Activated CD4-positive, alpha-beta T cell treated with anti-CD3 and anti-CD28 coated beads for 48 hours (primary cell): Measurements from ENCODE around the gene SVOPL.

Source experiments
- DNase-seq: peaks from one replicate; pipeline ENCODE4 v3.0.0-alpha.2; 2020

Gene SVOPL

DNA sequence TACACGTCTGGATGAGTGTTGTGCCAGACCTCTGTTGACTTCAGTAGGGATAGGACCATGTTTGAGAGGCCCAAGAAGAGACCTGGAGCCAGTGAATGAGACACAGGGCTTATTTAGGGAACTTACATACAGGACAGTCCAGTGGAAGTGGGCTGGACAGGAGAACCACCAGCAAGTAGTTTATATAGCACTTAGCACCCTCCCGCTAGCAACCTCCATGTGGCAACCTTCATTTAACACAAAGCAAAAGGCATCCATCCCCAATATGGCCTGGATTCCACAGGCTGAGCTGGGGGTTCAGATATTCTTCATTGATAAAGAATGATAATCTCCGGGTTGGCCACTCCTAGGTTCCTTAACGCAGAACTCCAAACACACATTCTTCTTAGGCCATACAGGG lies 147.4 kb downstream of the SVOPL start:
- DNase-seq, result no peak

DNA sequence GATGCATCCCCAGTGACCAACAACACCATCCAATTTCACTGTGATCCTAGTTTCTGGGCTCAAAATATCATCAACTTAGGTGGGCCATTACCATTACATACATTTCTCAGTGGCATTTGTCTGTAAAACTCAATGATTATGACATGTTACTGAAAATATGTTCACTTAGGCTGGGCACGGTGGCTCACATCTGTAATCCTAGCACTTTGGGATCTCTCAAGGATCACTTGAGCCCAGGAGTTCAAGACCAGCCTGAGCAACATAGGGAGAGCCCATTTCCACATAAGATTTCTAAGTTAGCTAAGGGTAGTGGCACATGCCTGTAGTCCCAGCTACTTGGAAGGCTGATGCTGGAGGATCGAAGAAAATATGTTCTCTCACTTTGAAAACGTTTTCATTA lies 150.1 kb downstream of the SVOPL start:
- DNase-seq, result no peak

DNA sequence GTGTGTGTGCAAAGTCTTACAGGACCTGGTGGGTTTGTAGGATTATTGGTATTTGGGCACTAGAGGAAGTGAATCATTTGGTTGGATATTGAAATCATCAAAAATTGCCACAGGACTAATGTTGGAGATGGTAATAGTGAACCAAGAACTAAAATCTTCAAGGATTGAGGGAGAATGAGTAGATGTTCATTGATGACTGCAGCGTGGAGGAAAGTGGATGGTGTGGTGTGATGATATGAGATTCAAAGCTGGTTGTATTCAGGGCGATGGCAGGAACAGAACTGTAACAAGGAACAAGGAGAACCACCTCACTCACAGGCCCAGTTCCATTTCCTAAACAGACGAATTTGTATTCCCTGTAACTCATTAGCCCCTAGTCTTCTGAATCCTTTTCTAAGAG lies 150.8 kb downstream of the SVOPL start:
- no peak for DNase-seq

- no peak for DNase-seq
These were observed 152.1 kb downstream of the SVOPL start for GRCh38 chr7:138549082-138549481.

DNA sequence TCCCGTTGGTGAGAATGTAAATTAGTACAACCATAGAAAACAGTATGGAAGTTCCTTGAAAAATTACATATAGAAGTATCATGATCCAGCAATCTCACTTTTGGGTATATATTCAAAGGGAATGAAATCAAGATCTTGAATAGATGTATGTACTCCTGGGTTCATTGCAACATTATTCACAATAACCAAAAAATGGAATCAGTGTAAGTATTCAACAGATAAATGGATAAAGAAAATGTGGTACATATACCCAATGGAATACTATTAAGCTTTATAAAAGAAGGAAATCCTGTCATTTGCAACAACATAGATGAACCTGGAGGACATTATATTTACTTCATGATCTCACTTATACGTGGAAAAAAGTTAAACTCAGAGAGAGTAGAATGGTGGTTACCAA lies 154.3 kb downstream of the SVOPL start:
- DNase-seq, result no peak

GRCh38 chr7:138546064-138546619 lies 155.0 kb downstream of the SVOPL start:
- DNase-seq, result no peak

DNA sequence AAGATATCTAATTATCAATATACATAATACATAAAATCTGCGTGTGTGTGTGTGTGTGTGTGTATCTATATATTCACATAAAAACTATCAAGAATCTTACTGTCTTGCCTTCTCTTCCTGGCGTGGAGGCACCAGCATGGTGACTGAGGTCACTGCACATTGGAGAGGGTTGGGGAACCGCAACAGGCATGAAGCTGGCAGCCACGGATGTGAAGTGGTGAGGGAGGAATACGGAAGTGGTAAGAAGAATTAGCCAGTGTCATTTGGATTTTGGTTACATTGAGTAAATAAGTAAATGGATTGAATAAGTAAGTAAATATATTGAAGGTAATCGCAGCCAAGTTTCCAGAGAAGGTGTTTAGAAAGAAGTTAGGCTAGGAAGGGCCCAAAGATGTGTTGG lies 156.0 kb downstream of the SVOPL start:
- DNase-seq, result no peak
